22Rv1 (cell line): ENCODE results near the gene PRSS21.

ENCODE experiments used
- CTCF ChIP-seq: fragments of 450-650 bp; IDR thresholded peaks from 2 replicates; pipeline ENCODE4 v1.5.1; 2017; ENCODE audit warnings: mild to moderate bottlenecking
- ZFX ChIP-seq: fragments of 450-650 bp; IDR thresholded peaks from 2 replicates; pipeline ENCODE4 v1.6.1; 2017; ENCODE audit warnings: antibody characterized with exemption, borderline replicate concordance

- TF ChIP-seq CTCF (no peak), ZFX (no peak)
Observed at GRCh38 chr16:2768403-2769089, 48.5 kb upstream of the PRSS21 start.
